MCF 10A (cell line): ENCODE measurements around the gene WWTR1. TPM values are rescaled to one million over a fixed set of nuclear protein-coding genes. Genes with fewer than 3 reads are reported as not detected.

Source experiments
- BruUV-seq: library from RNA; stranded (reverse); fragments of 400-500 nt; replicated peaks from 2 replicates; lab custom pipeline; 2021; lab: Mats Ljungman, UMichigan
- CTCF ChIA-PET: fragments of 300-600 bp; sonication (Branson Sonifier 250); formaldehyde crosslinking; extraction: SDS; loops from one replicate; lab custom pipeline; 2021; ENCODE audit warnings: antibody characterized with exemption, inconsistent platforms; lab: Yijun Ruan, JAX
- POLR2A ChIA-PET: fragments of 300-600, 350-650 bp; sonication (Branson Sonifier 250); formaldehyde crosslinking; extraction: SDS; loops from one replicate; lab custom pipeline; 2020; ENCODE audit warnings: antibody characterized with exemption, inconsistent platforms; lab: Yijun Ruan, JAX
- DNase-seq: peaks from one replicate; pipeline ENCODE4 v3.0.0-alpha.2; 2018; ENCODE audit not compliant: unreplicated experiment
- H3K27ac Mint-ChIP-seq: one replicate; pipeline ENCODE4 v1.8.0; 2022; ENCODE audit warnings: mild to moderate bottlenecking, low read depth, mixed read lengths; ENCODE audit not compliant: unreplicated experiment
- H3K27me3 Mint-ChIP-seq: one replicate; pipeline ENCODE4 v1.8.0; 2022; ENCODE audit warnings: mixed read lengths; ENCODE audit not compliant: insufficient read depth, unreplicated experiment
- H3K36me3 Mint-ChIP-seq: one replicate; pipeline ENCODE4 v1.8.0; 2022; ENCODE audit warnings: mild to moderate bottlenecking, moderate library complexity, mixed read lengths; ENCODE audit not compliant: insufficient read depth, unreplicated experiment
- H3K4me1 Mint-ChIP-seq: one replicate; pipeline ENCODE4 v1.8.0; 2022; ENCODE audit warnings: mixed read lengths; ENCODE audit not compliant: insufficient read depth, unreplicated experiment
- H3K4me3 Mint-ChIP-seq: one replicate; pipeline ENCODE4 v1.8.0; 2022; ENCODE audit warnings: mild to moderate bottlenecking, moderate library complexity, mixed read lengths; ENCODE audit not compliant: unreplicated experiment
- H3K9me3 Mint-ChIP-seq: one replicate; pipeline ENCODE4 v1.8.0; 2022; ENCODE audit warnings: mixed read lengths; ENCODE audit not compliant: unreplicated experiment
- intact Hi-C: fragments of 100-400 bp; cut with micrococcal nuclease; formaldehyde crosslinking; loops from 2 replicates; pipeline ENCODE4 v1.14.1; 2022
- total RNA-seq: library from RNA; stranded (reverse); gene quantifications from 2 replicates; pipeline ENCODE4 v1.2.3, GENCODE V29; 2022
- TF ChIP-seq, protein P1 (sequence below): fragments of 200-600 bp; IDR thresholded peaks from one replicate; pipeline ENCODE4 v1.8.0; 2022; ENCODE audit warnings: antibody characterized with exemption, mild to moderate bottlenecking; ENCODE audit not compliant: unreplicated experiment

WWTR1 gene
- total RNA-seq, 1 experiment from 2014 or later = 52.9 TPM

DNA sequence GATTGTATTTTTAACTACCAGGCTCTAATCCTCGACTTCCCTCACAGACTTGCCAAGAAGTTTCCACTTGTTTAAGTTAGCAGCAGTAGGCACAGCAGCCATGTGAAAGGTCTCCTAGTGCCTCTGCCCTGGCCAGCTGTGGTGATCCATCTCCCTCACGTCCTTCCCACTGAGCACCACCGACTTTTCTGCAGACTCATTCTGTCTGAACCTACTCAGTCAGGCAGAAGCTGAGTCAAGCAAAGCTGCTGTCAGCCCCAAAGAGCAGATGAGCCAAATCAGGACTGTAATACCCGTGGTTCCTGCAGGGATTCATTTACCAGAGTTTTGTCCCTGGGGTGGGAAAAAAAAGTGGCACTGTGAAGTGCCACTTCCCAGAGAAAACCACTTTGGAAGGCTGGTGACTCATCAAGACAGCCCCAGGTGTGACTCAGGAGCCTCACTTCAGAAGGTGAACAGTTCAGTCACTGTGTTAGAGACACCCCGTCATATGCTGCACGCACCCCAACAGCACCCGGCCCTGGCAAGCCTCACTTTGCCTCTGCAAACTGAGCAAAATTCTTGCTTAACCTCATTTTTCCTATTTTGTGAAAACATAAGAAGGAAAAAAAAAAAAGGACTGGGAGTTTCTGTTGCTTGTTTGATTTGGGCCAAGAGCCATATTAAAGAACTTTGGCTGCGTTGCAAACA is 76.0 kb downstream of the WWTR1 start:
- intact Hi-C loops = no loop called here
- peak; percentile 90 for DNase-seq
- no peaks in the 10 kb centered on the region for H3K9me3 Mint-ChIP-seq
- H3K36me3 Mint-ChIP-seq = peaks cover 6% of the 10 kb centered on the region
- peak overlapping the region; percentile 26 for H3K4me3 Mint-ChIP-seq
- TF ChIP-seq, protein P1, sequence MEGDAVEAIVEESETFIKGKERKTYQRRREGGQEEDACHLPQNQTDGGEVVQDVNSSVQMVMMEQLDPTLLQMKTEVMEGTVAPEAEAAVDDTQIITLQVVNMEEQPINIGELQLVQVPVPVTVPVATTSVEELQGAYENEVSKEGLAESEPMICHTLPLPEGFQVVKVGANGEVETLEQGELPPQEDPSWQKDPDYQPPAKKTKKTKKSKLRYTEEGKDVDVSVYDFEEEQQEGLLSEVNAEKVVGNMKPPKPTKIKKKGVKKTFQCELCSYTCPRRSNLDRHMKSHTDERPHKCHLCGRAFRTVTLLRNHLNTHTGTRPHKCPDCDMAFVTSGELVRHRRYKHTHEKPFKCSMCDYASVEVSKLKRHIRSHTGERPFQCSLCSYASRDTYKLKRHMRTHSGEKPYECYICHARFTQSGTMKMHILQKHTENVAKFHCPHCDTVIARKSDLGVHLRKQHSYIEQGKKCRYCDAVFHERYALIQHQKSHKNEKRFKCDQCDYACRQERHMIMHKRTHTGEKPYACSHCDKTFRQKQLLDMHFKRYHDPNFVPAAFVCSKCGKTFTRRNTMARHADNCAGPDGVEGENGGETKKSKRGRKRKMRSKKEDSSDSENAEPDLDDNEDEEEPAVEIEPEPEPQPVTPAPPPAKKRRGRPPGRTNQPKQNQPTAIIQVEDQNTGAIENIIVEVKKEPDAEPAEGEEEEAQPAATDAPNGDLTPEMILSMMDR = no peak
- H3K4me1 Mint-ChIP-seq = peaks cover 52% of the 10 kb centered on the region
- peak overlapping the region; percentile 77 for H3K27ac Mint-ChIP-seq
- no peaks in the 10 kb centered on the region for H3K27me3 Mint-ChIP-seq
- ChIA-PET CTCF (interaction anchor here (0.5 to 4.5 kb wide), 8 partner anchors 13 to 461 kb away, joined by 4 to 48 read pairs (median 5); no protein-coding TSS in a partner anchor), POLR2A (interaction anchor here (1.0 to 6.1 kb wide), 13 partner anchors 7 to 170 kb away, joined by 3 to 59 read pairs (median 6); partner anchors contain the start of gene WWTR1)
- no TSS peak for BruUV-seq

DNA sequence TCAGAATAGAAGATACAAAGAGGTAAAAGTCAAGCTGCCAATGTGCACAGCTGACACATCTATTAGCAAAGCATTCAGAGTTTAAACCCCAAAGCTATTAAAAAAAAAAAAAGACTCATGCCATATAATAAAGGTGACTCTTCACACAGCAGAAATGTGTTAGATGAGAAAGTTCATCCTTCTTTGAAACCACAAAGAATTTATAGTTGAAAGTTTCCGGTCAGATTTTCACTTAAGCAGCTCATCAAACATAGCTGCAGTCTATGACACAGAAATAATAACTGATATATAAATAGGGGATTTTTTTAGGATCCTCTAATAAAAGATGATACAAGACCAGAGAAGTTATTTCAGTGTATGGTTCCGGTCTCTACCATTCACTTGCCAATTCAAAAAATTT is 76.6 kb downstream of the WWTR1 start:
- ChIA-PET CTCF (interaction anchor here (0.6 to 4.5 kb wide), 7 partner anchors 12 to 460 kb away, joined by 4 to 48 read pairs (median 5); no protein-coding TSS in a partner anchor), POLR2A (interaction anchor here (1.0 to 6.1 kb wide), 13 partner anchors 8 to 170 kb away, joined by 3 to 59 read pairs (median 6); partner anchors contain the start of gene WWTR1)
- Mint-ChIP-seq H3K36me3 (peaks cover 6% of the 10 kb centered on the region), H3K4me1 (peaks cover 52% of the 10 kb centered on the region), H3K4me3 (peak overlapping the region; percentile 26), H3K9me3 (no peaks in the 10 kb centered on the region), H3K27me3 (no peaks in the 10 kb centered on the region), H3K27ac (peak overlapping the region; percentile 77)
- TSS peak; percentile 26 for BruUV-seq
- intact Hi-C loops = no loop called here
- DNase-seq = no peak
- TF ChIP-seq, protein P1 = no peak

DNA sequence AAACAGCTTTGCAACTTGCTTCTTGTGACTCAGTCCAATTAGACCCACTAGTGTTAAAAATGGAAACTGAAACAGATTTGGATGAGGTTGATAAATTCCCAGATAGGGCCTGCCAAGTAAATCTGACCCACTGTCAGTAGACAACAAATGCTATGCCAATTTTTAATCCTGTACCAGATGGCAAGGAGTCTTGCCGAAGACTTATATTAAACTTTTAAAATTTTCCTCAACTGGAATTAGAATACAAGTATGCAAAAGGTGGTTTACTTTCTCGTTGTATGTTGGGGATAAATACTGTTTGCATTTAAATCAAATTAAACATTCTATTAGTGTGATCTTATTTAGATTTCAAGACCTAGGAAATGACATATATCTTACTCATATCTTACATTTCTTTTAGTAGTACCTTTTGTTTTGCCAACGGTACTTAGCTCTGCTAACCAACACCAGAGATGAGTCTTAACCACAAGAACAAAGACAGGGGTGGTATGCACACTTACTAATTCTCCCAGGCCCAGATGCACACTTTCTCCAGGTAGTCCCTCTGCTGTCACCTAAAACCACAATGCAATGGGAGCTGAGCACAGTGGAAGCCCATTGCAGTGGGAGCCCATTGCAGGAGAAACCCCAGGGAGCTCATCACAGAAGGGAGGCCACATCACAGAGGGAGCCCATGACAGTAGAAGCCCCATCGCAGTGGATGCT is 77.8 kb downstream of the WWTR1 start:
- DNase-seq = peak; percentile 79
- Mint-ChIP-seq H3K27ac (peak overlapping the region; percentile 77), H3K36me3 (peaks cover 6% of the 10 kb centered on the region), H3K4me3 (peak overlapping the region; percentile 14), H3K4me1 (peaks cover 59% of the 10 kb centered on the region), H3K27me3 (no peaks in the 10 kb centered on the region), H3K9me3 (no peaks in the 10 kb centered on the region)
- no TSS peak for BruUV-seq
- ChIA-PET POLR2A (interaction anchor here (0.5 to 6.1 kb wide), 14 partner anchors 9 to 232 kb away, joined by 3 to 59 read pairs (median 4); partner anchors contain the start of gene WWTR1), CTCF (interaction anchor here (0.5 to 4.5 kb wide), 5 partner anchors 11 to 291 kb away, joined by 3 to 48 read pairs (median 3); no protein-coding TSS in a partner anchor)
- intact Hi-C loops = loop anchor here (1.0 to 10.0 kb wide), 2 partner anchors 41 to 205 kb away; partner anchors contain the start of gene TM4SF1
- TF ChIP-seq, protein P1 = no peak
